Frontal cortex (tissue), 4 donors: ENCODE measurements around the gene SPEM1. TPM values are rescaled to one million over a fixed set of nuclear protein-coding genes. Genes with fewer than 3 reads are reported as not detected.
"Not testable (repeated sequence)": the region's sequence is repeated elsewhere in the genome, so short reads cannot be mapped to it uniquely, and the experiment has no call there.

Experiments used
- DNase-seq, 2 donors: peaks; one replicate each; pipeline ENCODE4 v3.0.0; 2012; ENCODE audit warnings: low spot score in 2 of 2
- FAIRE-seq: peaks from 2 replicates; lab custom pipeline; 2012; peaks lifted over from hg19 to GRCh38; lab: Jason Lieb, UNC
- total RNA-seq: library from RNA; depleted of rRNA; stranded (reverse); fragments of >200 nt; gene quantifications from one replicate; pipeline ENCODE4 v1.2.3, GENCODE V29; 2014
- donor health status: control.
- donor health status: control.
- donor health status: control.

SPEM1 gene
- total RNA-seq, 1 donor from 2014 or later = not detected

DNA sequence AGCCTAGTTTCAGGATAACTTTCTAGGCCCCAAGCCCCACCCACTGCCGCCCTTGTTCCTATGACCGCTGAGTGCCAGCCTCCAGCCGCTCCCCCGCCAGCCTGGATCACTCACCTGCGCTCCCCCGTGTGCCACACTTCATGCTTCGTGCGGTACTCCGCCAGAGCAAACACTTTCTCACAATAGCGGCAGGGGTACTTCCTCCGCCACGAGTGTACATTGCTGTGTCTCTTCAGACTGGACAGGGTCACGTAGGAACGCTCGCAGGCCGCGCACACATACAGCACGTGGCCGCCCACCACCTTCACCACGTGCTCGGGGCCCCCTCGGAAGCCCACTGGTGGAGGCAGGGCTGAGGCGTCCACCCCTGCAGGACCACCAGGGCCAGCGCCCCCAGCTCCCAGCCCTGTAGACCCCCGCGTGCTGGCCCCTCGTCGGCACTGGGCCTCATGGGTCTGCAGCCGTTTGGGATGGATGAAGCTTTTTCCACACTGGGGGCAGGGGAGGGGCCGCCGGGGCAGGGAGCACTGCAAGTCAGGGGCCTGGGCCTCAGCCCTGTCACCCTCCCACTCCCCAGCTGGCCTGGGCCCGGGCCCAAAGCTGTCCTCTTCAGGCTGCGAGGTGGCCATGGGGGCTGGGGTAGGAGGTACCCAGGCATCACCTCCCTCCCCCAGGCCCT, 45.6 kb downstream of the SPEM1 start:
- FAIRE-seq = no peak

DNA sequence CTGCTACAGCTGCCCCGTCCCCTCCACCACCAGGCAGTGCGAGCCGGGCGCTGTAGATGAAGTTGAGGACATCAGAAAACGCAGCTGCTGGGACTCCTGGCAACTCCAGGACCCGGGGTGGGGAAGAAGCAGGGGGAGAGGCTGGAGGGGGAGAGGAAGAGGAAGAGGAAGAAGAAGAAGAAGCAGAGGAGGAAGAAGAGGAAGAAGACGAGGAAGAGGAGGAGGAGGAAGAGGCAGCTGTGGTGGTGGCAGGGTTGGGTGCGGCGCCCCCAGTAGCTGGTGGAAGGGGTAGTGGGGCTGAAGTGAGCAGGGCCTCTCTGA, 46.2 kb downstream of the SPEM1 start:
- DNase-seq = no peak
- FAIRE-seq = no peak

More for the DNA sequence above, 45.6 kb downstream of the SPEM1 start:
- peak in 1 of 2 donors; percentile 10 for DNase-seq

DNA sequence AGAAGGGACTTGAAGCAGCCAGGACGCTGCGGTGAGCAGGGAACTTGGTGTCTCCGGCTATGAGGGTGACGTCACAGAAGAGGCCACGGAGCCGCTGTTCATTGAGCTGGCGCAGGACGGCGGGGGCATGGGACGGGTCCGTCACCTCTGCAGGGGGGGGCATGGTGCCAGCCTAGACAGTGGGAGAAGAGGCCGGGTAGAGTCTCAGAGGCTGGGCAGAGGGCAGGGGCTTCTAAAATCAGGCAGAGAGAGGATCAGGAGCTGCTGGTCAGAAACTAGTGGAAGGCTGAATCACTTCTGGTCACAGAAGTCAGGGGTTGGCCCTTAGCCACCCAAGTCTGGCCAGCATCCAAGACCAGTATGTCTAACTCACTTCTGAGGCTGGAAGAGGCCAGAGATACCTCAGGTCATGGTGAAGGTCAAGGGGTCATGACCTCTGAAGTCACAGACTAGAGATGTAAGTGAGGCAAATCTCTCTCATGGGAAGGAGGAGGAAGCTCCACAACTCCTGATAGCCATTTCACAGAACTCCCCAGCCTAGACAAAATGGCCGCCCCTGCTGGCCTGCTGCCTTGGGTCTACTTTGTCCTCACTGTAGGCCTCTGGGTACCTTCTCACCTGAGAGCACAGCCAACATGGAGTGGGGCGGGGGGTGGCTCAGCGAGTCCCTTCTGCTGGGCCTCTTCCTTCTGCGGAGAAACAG, 46.7 kb downstream of the SPEM1 start:
- FAIRE-seq (no peak), DNase-seq (peak in 1 of 2 donors; percentile 44)

DNA sequence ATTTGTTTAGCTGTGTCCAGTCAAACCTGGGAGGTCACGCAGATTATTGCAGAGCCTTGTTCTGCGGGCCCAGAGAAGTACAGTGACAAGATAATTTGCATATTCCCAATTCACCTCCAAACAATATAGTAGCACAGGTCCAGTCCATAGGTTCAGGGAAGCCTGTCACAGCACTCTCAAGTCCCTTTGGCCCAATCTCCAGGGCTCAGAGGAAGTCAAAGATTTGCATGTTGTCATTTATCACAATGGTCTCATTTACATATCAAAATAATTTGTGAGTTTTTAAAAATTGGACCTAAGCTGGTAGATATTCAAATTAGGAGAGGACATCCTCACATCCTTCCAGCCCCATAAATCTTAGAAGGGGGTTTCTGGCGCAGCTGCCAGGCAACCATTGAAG, 47.4 kb downstream of the SPEM1 start:
- FAIRE-seq (no peak), DNase-seq (no peak)

DNA sequence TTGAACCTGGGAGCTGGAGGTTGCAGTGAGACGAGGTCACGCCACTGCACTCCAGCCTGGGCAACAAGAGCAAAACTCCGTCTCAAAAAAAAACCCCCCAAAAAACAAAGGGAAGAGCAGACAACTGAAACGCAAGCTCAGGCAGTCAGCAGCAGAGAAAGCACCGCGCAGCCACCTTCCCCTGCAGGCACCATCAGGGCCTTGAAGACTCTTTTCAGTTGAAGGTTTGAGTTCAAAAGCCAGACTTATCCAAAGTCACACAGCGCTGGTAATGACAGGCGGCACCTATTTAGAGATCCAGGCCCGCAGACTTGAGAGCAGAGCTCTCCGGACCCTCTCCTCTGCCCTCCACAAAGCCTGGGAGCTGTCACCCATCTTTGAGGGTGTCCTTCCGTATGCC, 48.2 kb downstream of the SPEM1 start:
- no peak for DNase-seq

DNA sequence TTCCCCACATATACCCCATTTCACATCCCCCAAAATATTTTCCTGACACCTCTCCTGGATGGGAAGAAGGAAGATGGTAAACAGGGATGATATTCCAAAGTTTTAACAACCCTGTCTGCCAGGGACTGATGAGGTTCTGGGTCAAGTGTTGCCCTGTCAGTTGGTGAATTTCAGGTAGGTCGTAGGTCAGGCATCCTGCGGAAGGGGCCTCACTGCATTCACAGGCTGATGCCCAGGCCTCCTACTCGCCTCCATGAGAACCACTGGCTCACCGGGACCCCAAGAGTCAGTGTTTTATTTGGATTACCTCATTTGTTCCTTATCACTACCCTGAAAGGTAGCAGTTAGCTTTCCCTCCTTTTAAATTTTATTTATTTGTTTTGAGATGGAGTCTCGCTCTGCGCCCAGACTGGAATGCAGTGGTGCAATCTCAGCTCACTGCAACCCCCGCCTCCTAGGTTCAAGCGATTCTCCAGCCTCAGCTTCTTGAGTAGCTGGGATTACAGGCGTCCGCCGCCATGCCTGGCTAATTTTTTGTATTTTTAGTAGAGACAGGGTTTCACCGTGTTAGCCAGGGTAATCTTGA, 48.8 kb downstream of the SPEM1 start:
- DNase-seq = no peak
- no peak for FAIRE-seq

More for the DNA sequence above, 48.2 kb downstream of the SPEM1 start:
- FAIRE-seq = no peak

DNA sequence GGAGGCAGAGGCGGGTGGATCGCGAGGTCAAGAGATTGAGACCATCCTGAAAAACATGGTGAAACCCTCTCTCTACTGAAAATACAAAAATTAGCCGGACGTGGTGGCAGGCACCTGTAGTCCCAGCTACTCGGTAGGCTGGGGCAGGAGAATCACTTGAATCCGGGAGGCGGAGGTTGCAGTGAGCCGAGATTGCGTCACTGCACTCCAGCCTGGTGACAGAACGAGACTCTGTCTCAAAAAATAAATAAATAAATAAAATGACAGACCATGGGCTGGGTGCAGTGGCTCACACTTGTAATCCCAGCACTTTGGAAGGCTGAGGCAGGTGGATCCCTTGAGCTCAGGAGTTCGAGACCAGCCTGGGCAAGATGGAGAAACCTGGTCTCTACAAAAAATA, 49.7 kb downstream of the SPEM1 start:
- FAIRE-seq, DNase-seq: not testable (repeated sequence)

DNA sequence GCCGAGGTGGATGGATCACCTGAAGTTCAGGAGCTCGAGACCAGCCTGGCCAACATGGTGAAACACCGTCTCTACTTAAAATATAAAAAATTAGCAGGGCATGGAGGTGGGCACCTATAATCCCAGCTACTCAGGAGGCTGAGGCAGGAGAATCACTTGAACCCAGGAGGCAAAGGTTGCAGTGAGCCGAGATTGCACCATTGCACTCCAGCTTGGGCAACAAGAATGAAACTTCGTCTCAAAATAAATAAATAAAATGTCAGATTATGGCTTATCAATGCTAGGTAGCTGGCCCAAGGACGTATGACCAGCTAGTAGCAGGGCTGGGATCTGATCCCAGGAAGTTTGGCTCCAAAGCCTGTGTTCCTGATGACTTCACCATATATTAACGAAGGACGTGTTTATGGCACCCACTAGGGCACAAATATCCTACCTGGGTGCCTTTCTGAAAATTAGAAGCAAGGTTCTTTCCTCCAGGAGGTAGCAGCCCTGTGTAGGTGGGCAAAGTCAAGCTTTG, 50.4 kb downstream of the SPEM1 start:
- not testable (repeated sequence) for DNase-seq, FAIRE-seq

Other genes starting within 250 kb of the SPEM1 start
- 18.8 TPM for gene ASGR1, start 241.0 kb upstream of the SPEM1 start, total RNA-seq
- gene DLG4, start 200.5 kb upstream of the SPEM1 start, total RNA-seq = 111 TPM
- gene ACADVL, start 200.4 kb upstream of the SPEM1 start, total RNA-seq = 65.6 TPM
- 53.4 TPM for gene DVL2, start 185.8 kb upstream of the SPEM1 start, total RNA-seq
- 34.6 TPM for gene PHF23, start 180.9 kb upstream of the SPEM1 start, total RNA-seq
- 108 TPM for gene GABARAP, start 177.9 kb upstream of the SPEM1 start, total RNA-seq
- gene CTDNEP1, start 168.6 kb upstream of the SPEM1 start, total RNA-seq = 18.8 TPM
- 26.9 TPM for gene ELP5, start 168.1 kb upstream of the SPEM1 start, total RNA-seq
- 0.82 TPM for gene CLDN7, start 157.8 kb upstream of the SPEM1 start, total RNA-seq
- under 0.01 TPM for gene SLC2A4, start 138.6 kb upstream of the SPEM1 start, total RNA-seq
- gene YBX2, start 125.7 kb upstream of the SPEM1 start, total RNA-seq = 1.2 TPM
- gene EIF5A, start 112.7 kb upstream of the SPEM1 start, total RNA-seq = 208 TPM
- gene GPS2, start 105.0 kb upstream of the SPEM1 start, total RNA-seq = 35.5 TPM
- gene NEURL4, start 91.0 kb upstream of the SPEM1 start, total RNA-seq = 44.8 TPM
- gene ACAP1, start 83.8 kb upstream of the SPEM1 start, total RNA-seq = 0.41 TPM
- 3.3 TPM for gene KCTD11, start 68.2 kb upstream of the SPEM1 start, total RNA-seq
- gene TMEM95, start 65.2 kb upstream of the SPEM1 start, total RNA-seq = not detected
- 0.82 TPM for gene TNK1, start 39.2 kb upstream of the SPEM1 start, total RNA-seq
- 10.6 TPM for gene PLSCR3, start 25.8 kb upstream of the SPEM1 start, total RNA-seq
- 80.3 TPM for gene TMEM256, start 16.2 kb upstream of the SPEM1 start, total RNA-seq
- 8.2 TPM for gene NLGN2, start 12.5 kb upstream of the SPEM1 start, total RNA-seq
- gene SPEM2, start 5.3 kb downstream of the SPEM1 start, total RNA-seq = not detected
- not detected for gene SPEM3, start 8.5 kb downstream of the SPEM1 start, total RNA-seq
- 2.0 TPM for gene TMEM102, start 15.1 kb downstream of the SPEM1 start, total RNA-seq
- 5.3 TPM for gene FGF11, start 19.2 kb downstream of the SPEM1 start, total RNA-seq
- gene CHRNB1, start 24.7 kb downstream of the SPEM1 start, total RNA-seq = 16.7 TPM
- gene ZBTB4, start 59.3 kb downstream of the SPEM1 start, total RNA-seq = 11.8 TPM
- not detected for gene SLC35G6, start 61.1 kb downstream of the SPEM1 start, total RNA-seq
- gene POLR2A, start 64.0 kb downstream of the SPEM1 start, total RNA-seq = 33.0 TPM
- gene TNFSF12, start 128.7 kb downstream of the SPEM1 start, total RNA-seq = 3.7 TPM
- gene TNFSF13, start 138.4 kb downstream of the SPEM1 start, total RNA-seq = 1.2 TPM
- gene SENP3, start 141.6 kb downstream of the SPEM1 start, total RNA-seq = 102 TPM
- 1.2 TPM for gene CD68, start 159.3 kb downstream of the SPEM1 start, total RNA-seq
- gene MPDU1, start 163.5 kb downstream of the SPEM1 start, total RNA-seq = 35.1 TPM
- gene SOX15, start 169.8 kb downstream of the SPEM1 start, total RNA-seq = 1.2 TPM
- gene FXR2, start 194.6 kb downstream of the SPEM1 start, total RNA-seq = 68.1 TPM
- gene SAT2, start 207.5 kb downstream of the SPEM1 start, total RNA-seq = 31.4 TPM
- not detected for gene SHBG, start 209.8 kb downstream of the SPEM1 start, total RNA-seq
- gene ATP1B2, start 230.6 kb downstream of the SPEM1 start, total RNA-seq = 8.2 TPM